Measurements from ENCODE around the gene IGHMBP2. TPM values are rescaled to one million over a fixed set of nuclear protein-coding genes. Genes with fewer than 3 reads are reported as not detected.

IGHMBP2 gene
- total and polyA plus RNA-seq, 2 of the 8 experiments (the other 6 are each of a cell fraction or from before 2014, with no cell fraction given): 8.4 to 17.6 TPM

GRCh38 chr11:68948935-68949334, 45.2 kb downstream of the IGHMBP2 start:
- Histone ChIP-seq H3K27ac (ENCODE audit: low read depth, low read length) (no peak overlapping the region), H3K4me1 (replicated peaks in 1 of 4; ENCODE audit: control insufficient read depth in 3 of 4, insufficient read depth in 4 of 4, low read length in 3 of 4) (peaks cover 0 to 10% (median 1%) of the 10 kb centered on the region in 4 experiments; a peak in 5 of 7 replicates), H3K14ac (ENCODE audit: insufficient read length) (no peak overlapping the region), H4K8ac (ENCODE audit: extremely low read depth, insufficient read depth, low read length) (no peak overlapping the region), H2BK5ac (ENCODE audit: low read depth, low read length) (no peak overlapping the region), H4K5ac (ENCODE audit: insufficient read length, low read depth, low read length) (no peak overlapping the region), H3K79me1 (ENCODE audit: low read depth, low read length) (no peaks in the 10 kb centered on the region), H3K56ac (replicated peaks; ENCODE audit: insufficient read length, low read depth, low read length) (no peak overlapping the region), H2AK5ac (ENCODE audit: low read depth, low read length) (no peak overlapping the region), H3K23ac (ENCODE audit: insufficient read length) (no peak overlapping the region), H2AFZ (ENCODE audit: low read length) (no peak overlapping the region), H3K18ac (ENCODE audit: extremely low read depth, low read length) (no peak overlapping the region), H3K23me2 (ENCODE audit: low read depth, low read length) (no peaks in the 10 kb centered on the region), H3K9ac (replicated peaks in 1 of 4; ENCODE audit: extremely low read depth in 1 of 4, low read depth in 3 of 4, low read length in 3 of 4) (no peak overlapping the region), H4K91ac (replicated peaks; ENCODE audit: insufficient read length, low read length) (no peak overlapping the region), H3K79me2 (ENCODE audit: control insufficient read depth in 1 of 2, insufficient read depth in 2 of 2, low read length in 2 of 2) (no peaks in the 10 kb centered on the region), H3K4ac (replicated peaks; ENCODE audit: insufficient read length, low read depth, low read length) (no peak overlapping the region), H2BK120ac (replicated peaks; ENCODE audit: low read depth, low read length) (no peak overlapping the region), H4K20me1 (replicated peaks in 1 of 2; ENCODE audit: control insufficient read depth in 1 of 2, insufficient read depth in 2 of 2, low read length in 2 of 2) (no peaks in the 10 kb centered on the region), H3K4me3 (ENCODE audit: extremely low read depth in 1 of 4, insufficient read depth in 2 of 4, low read depth in 3 of 4, low read length in 4 of 4) (no peak overlapping the region), H3K36me3 (ENCODE audit: control insufficient read depth in 2 of 4, insufficient read depth in 4 of 4, low read length in 3 of 4) (no peaks in the 10 kb centered on the region), H3K4me2 (ENCODE audit: insufficient read depth in 1 of 2, low read depth in 2 of 2, low read length in 2 of 2) (no peak overlapping the region), H3K27me3 (replicated peaks in 1 of 4; ENCODE audit: control insufficient read depth in 3 of 4, extremely low read depth in 1 of 4, insufficient read depth in 3 of 4, low read length in 3 of 4) (no peaks in the 10 kb centered on the region), H2BK12ac (ENCODE audit: low read depth, low read length) (no peak overlapping the region), H2BK15ac (ENCODE audit: low read length) (no peak overlapping the region), H2BK20ac (ENCODE audit: low read length) (no peak overlapping the region), H3K9me3 (ENCODE audit: insufficient read depth in 2 of 2, low read depth in 1 of 2, low read length in 1 of 2) (no peaks in the 10 kb centered on the region)
- POLR2A ChIA-PET (ENCODE audit: partially characterized antibody): no interaction called here
- CTCF ChIA-PET (ENCODE audit: partially characterized antibody): interaction anchor here (0.9 to 2.3 kb wide), 7 partner anchors 9 to 182 kb away, joined by 3 to 7 read pairs (median 5); no protein-coding TSS in a partner anchor
- 96% methylated on average over 17 of the region's 17 CpGs; no CpG with 5 or more reads in 1 of the 2 experiments for WGBS, 2 experiments (ENCODE audit: extremely low coverage in 1 of 2, insufficient coverage in 1 of 2, insufficient read length in 1 of 2, insufficient replicate concordance in 2 of 2, low coverage in 1 of 2, low lambda C conversion rate in 2 of 2, missing lambda C conversion rate in 1 of 2)
- DNase-seq (ENCODE audit: low read depth in 1 of 2, low spot score in 2 of 2): no peak
- FAIRE-seq: no peak
- TF ChIP-seq CHD1 (IDR thresholded peaks at IDR 0.05; ENCODE audit: low read depth, low read length): no peak
- TF ChIP-seq MAX (IDR thresholded peaks at IDR 0.05): no peak
- TF ChIP-seq BCL11A (IDR thresholded peaks at IDR 0.05; ENCODE audit: low read depth in 2 of 2, low read length in 2 of 2): no peak
- TF ChIP-seq CBX8 (IDR thresholded peaks at IDR 0.05; ENCODE audit: borderline replicate concordance, low read depth, low read length): no peak
- TF ChIP-seq TAF1 (IDR thresholded peaks at IDR 0.05; ENCODE audit: low read depth, low read length): no peak
- no peak for TF ChIP-seq CHD2 (IDR thresholded peaks at IDR 0.05; ENCODE audit: low read length)
- TF ChIP-seq KDM4A (IDR thresholded peaks at IDR 0.05; ENCODE audit: low read depth, low read length, severe bottlenecking): no peak
- no peak for TF ChIP-seq PHF8 (conservative IDR thresholded peaks at IDR 0.05; ENCODE audit: low read depth, low read length)
- TF ChIP-seq ATF2 (IDR thresholded peaks at IDR 0.05; ENCODE audit: low read length): no peak
- TF ChIP-seq CTBP2 (IDR thresholded peaks at IDR 0.05; ENCODE audit: borderline replicate concordance, insufficient read depth, insufficient read length, low read length): no peak
- TF ChIP-seq SUZ12 (IDR thresholded peaks at IDR 0.05; ENCODE audit: low read length): no peak
- TF ChIP-seq KDM1A (IDR thresholded peaks at IDR 0.05; ENCODE audit: borderline replicate concordance, low read length): no peak
- TF ChIP-seq SP2 (IDR thresholded peaks at IDR 0.05; ENCODE audit: low read length): no peak

Data from H1 (cell line).